A172 (cell line): ENCODE measurements around the gene LNP1. TPM values are rescaled to one million over a fixed set of nuclear protein-coding genes. Genes with fewer than 3 reads are reported as not detected.
A peak's percentile ranks its signal among the peaks of the same experiment; 100 is the strongest.

Experiments
- DNase-seq: peaks from one replicate; pipeline ENCODE4 v3.0.0-alpha.2; 2015; ENCODE audit warnings: low spot score
- total RNA-seq: library from RNA; depleted of rRNA; stranded (reverse); fragments of >200 nt; shearing (Covaris generic); gene quantifications from 2 replicates; pipeline ENCODE4 v1.2.3, GENCODE V29; 2014

LNP1 gene
- total RNA-seq, 1 experiment from 2014 or later = 2.8 TPM

DNA sequence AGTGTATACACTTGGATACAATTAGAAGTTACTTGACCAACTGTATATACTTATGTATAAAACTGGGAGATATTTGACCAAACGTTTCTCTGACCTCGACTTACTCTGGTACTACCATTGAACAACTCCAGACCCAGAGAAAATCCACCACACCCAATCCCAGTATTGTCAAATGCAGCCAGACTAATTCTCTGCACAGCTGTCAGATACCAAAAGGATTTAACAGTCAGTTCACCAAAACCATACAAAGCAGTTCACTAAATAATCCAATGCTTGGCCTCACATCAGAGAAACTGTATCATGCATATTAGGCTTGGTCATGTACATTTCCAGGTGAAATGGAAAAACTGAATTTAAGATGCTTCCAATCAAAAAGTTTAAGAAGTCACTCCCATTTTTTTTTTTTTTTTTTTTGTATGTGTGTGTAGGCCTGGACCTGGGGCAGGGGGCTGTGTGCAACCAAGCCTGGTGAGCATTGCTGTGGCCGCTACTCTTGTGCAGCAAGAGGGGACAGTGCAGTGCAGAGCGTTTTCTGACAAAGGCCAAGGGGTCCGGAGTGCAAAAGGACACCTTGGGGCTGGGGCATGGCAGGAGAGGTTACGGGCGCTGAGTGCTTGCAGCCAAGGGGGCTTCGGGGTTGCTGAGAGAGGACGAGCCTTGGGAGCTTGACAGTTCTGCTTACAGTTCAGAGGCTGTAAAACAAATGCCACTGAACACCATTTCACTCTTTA, 1.8 kb upstream of the LNP1 start:
- no peak for DNase-seq

DNA sequence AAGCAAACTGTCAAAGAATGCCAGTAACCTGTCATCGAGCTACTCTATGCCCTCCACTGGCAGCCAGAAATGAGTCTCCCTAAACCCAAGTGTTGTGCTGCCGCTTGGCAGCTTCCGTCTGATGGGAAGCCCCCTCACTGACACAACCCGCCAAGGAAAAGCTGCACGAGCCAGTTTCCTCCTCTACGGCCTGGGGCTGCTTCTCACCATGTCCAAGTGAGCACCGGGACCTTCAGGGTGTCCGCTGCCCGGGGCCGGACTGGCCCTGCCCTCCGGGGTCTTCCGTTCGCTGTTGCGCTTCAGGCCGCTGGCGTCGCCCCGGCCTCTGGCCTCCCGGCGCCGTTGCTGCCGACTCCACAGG, 940 bp upstream of the LNP1 start:
- DNase-seq = peak; percentile 9

DNA sequence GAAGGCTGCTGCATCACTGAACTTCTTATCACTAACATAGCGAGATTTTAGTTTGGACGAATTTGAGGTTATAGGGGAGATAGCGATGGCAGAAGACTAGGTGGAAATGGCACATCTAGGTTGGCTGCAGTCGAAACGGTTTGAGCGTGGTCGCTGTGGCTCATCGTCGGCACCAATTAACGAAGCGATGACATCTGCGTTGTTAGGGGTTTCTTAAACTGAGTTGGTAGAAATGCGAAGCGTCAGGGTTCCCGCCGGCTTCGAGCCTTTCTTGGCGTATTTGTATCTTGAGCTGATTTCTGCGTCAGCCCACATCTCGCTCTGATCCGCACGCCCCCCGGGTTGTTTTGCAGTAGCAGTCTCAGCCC, 319 bp downstream of the LNP1 start:
- no peak for DNase-seq

DNA sequence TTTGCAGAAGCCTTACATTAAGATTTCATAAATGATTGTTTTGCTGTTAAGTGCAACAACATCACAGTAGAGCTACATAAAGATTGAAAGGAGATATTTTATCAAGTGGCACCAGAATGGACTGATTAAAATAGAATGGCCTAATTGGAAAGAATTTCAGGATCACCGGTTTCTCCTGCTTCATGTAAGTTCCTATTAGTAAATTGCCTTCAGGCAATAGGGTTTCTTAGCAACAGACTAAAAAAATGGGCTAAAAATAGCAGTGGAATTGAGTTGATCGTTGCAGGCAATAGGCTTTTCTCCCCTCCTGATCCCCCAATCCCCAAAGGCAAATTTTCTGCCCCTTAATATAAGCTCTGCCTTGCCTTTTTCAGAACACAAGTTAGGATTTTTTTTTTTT, 917 bp downstream of the LNP1 start:
- peak; percentile 14 for DNase-seq

DNA sequence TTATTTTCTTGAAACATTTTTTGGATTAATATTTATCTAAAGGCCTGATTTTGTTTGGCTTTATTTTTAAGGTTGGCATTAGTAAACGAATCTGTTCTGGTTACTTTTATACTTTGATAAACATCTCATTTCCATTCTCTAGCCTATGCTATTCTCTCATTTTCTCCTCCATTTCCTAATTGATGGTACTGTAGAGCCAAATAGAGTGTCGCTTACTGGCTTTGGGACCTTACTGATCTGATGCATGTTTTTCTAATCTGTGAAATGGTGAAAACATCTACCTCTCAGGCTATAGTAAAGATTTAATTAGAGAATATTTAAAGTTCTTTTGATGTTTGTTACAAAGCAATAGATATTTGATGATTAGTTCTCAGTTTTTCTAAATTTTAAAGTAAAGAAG, 1.6 kb downstream of the LNP1 start:
- DNase-seq = no peak

DNA sequence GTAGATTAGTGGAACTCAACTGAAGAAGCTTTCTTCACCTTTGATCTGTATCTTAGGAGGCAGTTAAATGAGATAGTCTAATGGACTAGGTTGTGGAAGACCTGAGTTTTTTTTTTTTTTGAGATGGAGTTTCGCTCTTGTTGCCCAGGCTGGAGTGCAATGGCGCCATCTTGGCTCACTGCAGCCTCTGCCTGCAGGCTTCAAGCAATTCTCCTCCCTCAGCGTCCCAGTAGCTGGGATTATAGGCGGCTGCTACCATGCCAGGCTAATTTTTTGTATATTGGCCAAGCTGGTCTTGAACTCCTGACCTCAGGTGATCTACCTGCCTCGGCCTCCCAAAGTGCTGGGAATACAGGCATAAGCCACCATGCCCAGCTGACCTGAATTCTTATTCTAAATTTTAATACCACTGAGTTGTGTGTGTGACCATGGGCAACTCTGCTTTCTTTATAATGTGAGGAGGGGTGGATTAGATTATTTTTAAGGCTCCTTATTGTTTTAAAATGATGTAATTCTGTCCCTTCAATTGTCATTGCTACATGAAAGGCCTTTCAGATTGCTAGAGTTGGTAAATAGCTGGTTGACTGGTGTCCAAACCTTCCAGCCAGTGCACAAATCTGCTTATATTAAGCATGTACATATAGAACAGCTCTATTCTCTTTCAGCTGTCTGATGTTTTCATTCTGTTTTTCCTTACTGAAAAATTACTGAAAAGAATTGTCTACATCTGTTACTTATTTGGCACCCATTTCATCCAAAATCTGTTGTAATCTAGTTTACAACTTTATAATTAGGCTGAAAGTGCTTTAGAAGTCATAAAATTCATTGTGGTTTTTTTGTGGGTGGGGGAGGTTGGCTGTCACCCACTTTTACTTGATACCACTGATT, 2.3 kb downstream of the LNP1 start:
- no peak for DNase-seq

DNA sequence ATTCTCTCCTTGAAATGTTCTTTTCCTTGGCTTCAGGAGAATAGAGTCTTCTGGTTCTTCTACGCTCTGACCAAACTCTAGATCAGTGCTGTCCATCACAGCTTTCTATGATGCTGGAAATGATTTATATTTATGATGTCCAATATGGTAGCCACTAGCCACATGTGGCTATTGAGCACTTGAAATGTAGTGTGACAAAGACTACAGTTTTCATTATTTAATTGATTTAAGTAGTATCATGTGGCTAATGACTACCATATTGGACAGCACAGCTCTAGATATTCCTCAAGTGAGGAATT, 2.9 kb downstream of the LNP1 start:
- DNase-seq = no peak

DNA sequence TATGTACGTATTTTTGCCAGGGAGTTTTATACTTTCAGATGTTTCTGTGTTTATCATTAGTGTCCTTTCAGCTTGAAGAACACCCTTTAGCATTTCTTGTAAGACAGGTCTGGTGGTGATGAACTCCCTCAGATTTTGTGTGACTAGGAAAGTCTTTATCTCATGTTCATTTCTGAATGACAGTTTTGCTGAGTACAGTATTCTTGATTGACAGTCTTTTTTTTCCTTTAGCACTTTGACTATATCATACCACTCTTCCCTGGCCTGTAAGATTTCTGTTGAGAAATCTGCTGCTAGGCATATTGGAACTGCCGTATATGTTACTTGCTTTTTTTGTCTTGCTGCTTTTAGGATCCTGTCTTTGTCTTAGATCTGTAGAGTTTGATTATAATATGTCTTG, 5.8 kb downstream of the LNP1 start:
- no peak for DNase-seq

DNA sequence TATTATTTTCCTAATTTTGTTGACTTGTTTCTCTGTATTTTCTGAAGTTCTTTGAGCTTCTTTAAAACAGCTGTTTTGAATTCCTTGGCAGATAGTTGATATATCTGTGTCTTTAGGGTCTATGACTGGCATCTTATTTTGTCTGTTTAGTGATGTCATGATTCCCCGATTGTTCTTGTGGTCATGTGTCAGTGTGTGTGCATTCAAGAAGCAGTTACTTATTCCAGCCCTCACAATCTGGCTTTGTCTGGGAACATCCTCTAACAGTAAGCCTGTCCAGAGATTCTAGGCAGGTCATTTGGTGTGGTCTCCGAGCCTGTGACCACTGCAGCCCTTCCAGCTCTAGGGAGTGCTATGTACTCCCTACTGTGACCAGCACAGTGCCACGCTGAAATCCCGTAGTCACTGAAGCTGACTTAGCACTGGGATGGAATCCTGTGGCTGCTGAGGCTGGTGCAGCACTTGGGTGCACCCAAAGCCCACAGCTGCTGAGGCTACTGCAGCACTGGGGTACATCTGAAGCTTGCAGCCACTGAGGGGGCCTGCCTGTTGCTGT, 6.7 kb downstream of the LNP1 start:
- no peak for DNase-seq

DNA sequence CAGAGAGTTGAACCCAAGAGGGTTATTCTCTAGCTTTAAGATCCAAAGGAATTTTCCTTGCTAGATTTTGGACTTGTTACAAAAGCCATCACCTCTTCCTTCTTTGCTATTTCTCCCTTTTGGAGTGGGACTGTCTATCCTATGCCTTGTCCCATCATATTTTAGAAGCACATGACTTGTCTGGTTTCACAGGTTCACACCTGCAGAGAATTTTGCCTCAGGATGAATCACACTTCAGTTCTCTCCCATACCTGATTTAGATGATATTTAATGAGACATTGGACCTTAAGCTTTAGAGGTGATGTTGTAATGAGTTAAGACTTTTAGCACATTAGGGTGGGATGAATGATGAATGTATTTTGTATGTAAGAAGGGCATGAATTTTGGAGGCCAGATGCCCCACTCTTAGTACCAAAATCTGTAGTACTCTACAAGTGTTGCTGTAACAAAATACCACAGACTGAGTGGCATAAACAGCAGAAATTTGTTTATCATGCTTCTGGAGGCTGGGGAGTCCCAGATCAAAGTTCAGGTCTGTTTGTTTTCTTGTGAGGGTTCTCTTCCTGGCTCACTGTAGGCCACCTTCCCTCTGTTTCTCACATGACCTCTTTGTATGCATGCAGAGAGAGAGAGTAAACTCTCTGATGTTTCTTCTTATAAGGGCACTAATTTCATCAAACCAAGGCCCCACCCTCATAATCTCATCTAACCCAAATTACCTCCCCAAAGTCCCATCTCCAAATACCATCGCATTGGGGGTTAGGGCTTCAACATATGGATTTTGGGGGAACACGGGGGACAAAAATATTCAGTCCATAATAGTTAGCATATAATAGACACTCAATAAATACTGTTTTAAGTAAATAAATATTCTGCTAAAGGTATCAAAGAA, 10.0 kb downstream of the LNP1 start:
- DNase-seq = no peak

DNA sequence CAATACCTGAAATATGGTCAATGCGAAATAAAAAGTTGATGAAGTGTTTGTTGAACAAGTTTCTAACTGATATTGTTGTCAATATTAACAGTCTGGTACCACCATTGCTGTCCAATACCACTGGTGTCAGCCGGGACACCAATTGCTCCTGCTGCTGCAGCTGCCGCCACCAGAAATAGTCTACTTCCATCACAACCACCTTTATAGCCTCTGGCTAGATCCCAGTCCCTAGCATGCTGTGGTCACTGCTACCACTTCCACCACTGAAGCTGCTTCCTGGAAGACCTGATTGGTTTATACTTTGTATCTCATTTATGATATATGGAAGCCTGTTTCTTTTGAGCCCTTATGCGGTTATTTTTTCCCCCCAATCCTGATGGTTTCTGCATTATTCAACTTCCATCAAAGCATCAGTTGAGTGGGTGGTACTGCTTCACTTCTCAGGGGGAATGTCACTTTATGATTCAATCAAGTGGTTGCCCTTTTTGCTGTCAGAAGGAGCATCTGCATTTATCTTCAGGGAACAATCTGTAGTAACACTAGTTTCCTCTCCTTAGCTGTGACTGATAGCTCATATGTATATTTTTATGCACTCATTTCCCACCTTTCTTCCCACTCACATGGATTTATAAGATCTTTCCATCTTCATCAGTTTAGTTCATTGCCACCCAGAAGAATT, 11.7 kb downstream of the LNP1 start:
- DNase-seq = no peak

DNA sequence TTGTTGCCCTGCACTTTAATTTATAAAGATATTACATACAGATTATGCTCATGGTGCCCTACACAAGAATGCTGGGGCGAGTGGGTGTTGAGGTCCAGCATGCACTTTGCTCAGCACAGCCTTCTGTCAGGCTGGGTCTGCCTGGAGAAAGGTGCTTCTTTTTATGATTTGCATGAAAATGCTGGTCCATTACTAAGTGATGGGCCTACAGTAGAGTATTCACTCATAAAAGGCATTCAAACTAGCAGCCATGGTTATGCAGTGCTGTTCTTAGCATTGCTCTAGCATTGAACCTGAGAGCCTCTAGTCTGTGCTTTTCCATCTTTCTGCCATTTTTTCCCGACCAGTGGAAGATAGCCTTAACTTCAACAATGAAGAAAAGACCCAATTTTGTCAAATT, 12.3 kb downstream of the LNP1 start:
- no peak for DNase-seq

DNA sequence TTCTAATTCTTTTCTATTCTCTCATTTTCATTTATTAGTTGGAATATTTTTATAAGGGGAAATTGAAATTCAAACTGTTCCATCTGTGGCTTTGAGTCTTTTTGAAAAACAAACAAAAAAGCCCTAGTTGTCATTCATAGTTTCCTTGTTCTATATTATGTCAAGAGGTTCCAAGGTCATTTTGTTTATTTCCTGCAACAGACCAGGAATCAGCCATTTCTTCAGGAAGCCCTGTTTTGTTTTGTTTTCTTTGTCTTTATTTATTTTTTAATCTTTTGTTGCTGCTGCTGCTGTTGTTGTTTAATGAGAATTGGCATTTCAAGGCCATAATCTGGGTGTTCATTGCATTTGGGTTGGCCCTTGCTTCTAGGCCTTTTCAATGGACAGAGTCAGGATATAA, 14.8 kb downstream of the LNP1 start:
- DNase-seq = no peak

DNA sequence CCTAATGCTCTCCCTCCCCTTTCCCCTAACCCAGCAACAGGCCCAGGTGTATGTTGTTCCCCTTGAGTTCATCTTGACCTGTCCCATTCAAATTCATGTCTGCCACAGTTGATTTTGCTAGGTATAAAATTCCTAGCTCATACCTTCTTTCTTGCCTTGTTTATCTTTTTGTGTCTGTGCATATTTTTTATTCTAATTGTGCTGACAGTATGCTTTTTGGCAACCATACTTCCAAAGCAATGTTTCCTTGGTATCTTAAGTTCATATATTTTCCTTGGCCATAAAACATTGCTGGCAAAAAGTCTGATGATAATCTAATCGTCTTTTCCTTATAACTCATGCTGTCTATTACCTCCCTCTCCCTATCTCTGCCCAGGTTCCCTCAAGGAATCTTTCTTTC, 15.5 kb downstream of the LNP1 start:
- no peak for DNase-seq

DNA sequence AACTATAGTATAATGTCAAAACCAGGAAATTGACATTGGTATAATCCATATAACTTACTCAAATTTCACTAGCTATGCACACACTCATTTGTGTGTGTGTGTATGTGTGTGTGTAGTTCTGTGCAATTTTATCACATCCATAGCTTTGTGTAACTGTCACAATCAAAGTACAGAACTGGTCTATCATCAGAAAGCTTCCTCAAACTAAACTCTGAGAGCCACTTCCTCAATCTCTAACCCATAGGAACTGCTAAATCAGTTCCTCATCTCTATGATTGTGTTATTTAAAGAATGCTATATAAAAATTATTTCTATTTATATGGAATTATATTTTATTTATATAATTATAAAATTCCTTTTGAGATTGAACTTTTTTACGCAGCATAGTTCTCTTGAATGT, 18.1 kb downstream of the LNP1 start:
- no peak for DNase-seq

DNA sequence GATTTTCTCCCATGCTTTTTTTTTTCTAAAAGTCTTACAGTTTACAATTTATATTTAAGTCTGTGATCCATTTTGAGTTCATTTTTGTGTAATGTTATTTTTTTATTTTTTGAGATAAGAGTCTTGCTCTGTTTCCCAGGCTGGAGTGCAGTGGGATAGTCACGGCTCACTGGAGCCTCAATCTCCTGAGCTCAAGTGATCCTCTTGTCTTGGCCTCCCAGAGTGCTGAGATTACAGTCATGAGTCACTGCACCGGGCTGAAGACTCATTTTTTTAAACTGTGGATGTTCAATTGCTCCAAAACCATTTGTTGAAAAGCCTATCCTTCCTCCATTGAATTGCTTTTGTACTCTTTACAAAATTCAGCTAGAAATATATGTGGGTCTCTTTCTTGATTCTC, 19.5 kb downstream of the LNP1 start:
- no peak for DNase-seq

DNA sequence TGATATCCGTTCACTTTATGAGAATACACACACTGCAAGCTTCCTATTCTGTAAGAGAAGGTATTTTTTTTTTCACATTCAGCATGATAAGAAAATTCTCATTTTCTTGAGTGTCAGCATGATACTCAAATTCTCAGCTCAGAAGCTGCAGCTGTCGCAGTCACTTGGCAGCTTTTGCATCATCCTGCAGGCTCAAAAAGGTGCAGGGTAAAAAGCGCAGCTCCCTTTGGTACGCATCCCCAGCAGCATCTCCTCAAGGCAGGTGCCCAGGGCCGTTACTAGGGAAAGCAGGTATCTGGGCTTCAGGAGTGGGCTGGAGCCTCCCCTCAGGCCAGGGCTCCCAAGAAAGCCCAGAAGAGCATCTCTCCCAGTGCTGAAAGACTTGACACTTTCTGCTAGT, 22.3 kb downstream of the LNP1 start:
- no peak for DNase-seq

DNA sequence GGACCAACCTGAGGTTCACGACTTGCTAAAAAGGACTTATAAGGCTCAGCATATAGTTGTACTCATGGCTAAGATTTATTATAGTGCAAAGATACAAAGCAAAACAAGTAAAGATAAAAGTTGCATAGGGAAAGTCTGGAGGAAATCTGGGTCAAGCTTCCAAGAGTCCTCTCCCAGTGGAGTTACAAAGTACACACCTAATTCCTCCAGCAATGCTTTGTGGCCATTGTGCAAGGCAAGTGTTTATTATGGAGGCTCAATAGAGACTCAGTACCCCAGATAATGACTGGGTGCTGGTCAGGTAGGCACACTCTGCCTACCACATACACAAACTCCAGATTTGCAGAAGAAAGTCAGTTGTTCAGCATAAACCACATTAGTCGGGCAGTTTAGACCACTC, 22.9 kb downstream of the LNP1 start:
- DNase-seq = no peak

DNA sequence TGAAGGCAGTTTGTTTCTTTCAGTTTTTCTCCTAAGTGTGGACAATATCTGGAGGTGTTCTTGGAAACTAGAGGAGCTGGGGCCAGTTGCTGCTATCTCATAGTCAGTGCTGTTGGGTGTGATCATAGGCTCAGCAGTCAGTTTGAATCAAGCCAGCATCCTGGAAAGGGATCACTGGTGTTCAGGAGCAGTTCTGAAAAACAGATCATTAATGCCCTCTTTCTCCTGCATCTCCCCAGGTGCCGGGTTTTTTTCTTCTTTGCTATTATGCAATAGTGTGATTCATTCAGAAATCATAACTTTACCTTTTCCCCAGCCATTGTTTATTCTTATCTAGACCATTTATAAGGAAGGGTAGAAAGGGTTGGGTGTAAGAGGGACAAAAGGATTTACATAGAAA, 24.0 kb downstream of the LNP1 start:
- peak; percentile 6 for DNase-seq

DNA sequence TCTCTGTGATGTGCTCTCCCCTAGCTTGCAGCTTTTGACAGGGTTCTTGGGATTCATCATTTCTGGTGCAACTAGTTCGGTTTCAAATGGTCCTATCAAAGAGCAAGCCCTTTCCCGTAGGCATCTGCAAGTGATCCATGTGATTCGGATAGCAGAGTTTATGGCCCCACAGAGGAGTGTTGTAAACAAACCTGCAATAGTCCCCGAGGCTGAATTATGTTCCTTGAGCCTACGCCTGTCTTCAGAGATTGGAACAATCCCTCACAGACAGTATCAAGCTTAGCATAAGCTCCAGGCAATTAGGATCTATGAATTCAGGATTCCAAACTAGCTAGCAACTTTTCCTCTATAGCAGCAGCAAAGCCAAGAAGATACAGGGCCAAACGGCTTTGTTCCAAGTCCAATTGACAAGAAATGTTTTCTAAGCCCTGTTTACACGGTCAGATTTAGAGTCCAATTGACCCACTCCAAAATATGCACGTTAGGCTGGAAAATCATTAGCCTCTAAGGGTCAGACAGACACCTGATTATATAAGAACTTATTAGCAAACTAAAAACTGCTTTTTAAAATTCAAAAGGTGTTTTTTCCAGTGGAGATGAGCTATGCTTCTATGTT, 24.8 kb downstream of the LNP1 start:
- no peak for DNase-seq

DNA sequence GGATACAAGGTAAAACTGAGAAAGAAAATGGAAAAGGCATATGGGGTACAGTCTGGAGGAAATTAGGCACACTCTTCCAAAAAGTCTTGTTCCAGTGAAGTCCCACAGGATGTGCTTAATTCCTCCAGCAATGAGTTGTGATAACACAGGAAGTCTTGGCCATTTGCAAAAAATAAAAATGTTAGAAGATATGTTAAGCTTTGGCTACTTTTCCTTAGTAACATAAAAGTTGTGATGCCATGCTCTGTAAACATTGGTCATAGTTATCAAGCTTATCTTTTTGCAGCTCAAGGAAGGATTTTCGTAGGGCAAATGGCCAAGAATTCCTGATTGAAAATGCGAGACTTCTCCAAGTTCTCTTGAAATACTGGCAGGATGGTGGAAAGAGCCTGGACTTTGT, 26.4 kb downstream of the LNP1 start:
- DNase-seq = no peak
